ENCODE data around the gene TNFSF13. TPM values are rescaled to one million over a fixed set of nuclear protein-coding genes. Genes with fewer than 3 reads are reported as not detected.

Gene TNFSF13
- total RNA-seq, 1 experiment from 2014 or later = not detected

DNA sequence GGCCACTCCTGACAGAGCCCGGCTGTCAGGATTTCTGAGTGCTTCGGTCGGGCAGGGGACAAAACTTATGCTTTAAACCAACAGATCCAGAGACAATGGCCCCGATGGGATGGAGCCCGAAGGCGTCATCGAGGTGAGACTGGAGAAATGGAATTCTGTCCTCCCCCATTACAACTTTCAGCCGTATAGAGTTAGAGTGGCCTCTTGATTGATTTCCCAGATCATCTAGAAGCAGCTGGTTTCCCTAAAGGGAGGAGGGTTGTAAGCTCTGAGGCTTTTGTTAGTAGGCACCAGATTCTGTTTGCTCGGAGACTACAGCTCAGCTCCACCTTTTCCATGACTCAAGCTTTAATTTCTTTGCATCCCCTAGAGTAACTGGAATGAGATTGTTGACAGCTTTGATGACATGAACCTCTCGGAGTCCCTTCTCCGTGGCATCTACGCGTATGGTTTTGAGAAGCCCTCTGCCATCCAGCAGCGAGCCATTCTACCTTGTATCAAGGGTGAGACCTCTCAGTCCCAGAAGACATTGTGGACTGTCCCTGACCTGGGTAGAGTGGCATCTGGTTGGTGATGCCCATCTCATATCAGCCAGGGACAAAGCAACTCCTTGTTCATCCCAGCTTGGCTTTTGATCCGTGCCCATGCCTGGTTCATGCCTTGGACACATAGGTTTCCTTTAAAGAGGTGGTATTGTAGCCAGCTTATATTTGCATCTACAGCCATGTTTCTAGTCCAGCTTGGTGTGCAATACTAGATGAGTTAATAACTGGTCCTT, 15.8 kb downstream of the TNFSF13 start:
- DNase-seq (ENCODE audit: low read depth) = peak; percentile 44

DNA sequence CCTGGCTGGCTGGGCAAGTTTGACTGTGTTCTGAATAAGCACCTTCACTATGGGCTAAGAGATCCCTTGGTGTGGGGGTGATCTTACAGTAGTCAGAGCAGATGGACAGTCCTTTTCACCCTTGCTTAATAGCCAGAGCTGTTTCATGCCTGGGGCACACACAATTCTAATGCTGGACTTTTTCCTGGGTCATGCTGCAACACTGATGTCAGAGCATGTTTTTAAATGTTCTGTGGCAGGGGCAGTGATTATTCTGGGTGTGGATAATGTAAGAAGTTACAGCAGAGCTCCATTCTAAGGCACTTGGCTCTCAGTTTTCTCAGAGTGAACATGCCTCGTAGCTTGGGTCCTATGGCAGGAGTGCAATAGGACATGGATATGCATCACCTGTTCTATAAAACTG, 16.9 kb downstream of the TNFSF13 start:
- DNase-seq (ENCODE audit: low read depth) = no peak

DNA sequence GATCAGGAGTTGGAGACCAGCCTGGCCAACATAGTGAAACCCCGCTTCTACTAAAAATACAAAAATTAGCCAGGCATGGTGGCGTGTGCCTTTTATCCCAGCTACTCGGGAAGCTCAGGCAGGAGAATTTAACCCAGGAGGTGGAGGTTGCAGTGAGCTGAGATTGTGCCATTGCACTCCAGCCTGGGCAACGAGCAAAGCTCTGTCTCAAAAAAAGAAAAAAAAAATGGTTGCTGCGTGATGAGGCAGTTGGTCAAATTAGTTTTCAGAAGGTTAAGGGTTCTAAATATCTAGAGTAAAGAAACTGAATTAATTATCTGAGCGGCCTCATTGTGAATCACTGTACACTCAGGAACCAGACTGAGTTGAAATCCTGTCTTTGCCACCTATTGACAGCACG, 17.4 kb downstream of the TNFSF13 start:
- DNase-seq (ENCODE audit: low read depth) = no peak

DNA sequence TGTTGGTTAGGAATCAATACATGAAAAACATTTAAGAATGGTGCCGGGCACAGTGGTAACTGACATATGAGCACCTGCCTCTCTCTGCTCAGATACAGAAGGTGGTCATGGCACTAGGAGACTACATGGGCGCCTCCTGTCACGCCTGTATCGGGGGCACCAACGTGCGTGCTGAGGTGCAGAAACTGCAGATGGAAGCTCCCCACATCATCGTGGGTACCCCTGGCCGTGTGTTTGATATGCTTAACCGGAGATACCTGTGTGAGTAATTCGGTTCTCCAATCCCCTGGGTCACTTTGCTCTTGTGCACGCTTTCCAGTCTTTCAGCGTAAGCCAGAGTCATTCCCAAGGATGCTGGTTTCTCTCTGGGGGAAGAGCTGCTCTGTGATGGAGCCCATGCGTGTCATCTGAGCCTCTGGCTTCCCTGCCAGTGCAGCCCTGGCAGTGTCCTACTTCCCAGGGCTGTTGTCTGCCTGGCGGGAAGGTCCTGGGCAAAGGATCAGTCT, 17.9 kb downstream of the TNFSF13 start:
- no peak for DNase-seq (ENCODE audit: low read depth)

DNA sequence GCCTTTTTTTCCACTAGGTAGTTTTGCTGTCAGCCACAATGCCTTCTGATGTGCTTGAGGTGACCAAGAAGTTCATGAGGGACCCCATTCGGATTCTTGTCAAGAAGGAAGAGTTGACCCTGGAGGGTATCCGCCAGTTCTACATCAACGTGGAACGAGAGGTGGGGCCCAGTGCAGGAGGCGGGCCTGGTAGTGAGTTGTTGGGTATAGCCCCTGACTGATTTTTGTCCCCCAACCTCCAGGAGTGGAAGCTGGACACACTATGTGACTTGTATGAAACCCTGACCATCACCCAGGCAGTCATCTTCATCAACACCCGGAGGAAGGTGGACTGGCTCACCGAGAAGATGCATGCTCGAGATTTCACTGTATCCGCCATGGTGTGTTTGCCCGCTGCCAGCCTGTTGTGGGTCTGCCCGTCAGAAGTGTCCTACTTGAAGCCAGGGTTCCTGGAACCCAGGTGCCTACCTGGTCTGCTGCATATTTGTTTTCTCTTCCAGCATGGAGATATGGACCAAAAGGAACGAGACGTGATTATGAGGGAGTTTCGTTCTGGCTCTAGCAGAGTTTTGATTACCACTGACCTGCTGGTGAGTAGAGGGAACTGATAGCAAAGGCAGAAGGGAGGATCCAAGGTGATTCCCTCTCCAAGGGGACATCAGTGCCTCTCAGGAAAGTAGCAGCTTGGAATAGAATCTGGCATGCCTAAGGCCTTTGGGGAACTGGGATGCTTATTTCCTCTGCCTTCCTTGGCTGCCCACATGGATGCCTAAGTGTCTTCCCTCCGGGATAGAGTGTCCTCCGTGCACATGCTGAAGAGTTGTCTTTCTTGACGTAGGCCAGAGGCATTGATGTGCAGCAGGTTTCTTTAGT, 19.0 kb downstream of the TNFSF13 start:
- DNase-seq (ENCODE audit: low read depth) = no peak

DNA sequence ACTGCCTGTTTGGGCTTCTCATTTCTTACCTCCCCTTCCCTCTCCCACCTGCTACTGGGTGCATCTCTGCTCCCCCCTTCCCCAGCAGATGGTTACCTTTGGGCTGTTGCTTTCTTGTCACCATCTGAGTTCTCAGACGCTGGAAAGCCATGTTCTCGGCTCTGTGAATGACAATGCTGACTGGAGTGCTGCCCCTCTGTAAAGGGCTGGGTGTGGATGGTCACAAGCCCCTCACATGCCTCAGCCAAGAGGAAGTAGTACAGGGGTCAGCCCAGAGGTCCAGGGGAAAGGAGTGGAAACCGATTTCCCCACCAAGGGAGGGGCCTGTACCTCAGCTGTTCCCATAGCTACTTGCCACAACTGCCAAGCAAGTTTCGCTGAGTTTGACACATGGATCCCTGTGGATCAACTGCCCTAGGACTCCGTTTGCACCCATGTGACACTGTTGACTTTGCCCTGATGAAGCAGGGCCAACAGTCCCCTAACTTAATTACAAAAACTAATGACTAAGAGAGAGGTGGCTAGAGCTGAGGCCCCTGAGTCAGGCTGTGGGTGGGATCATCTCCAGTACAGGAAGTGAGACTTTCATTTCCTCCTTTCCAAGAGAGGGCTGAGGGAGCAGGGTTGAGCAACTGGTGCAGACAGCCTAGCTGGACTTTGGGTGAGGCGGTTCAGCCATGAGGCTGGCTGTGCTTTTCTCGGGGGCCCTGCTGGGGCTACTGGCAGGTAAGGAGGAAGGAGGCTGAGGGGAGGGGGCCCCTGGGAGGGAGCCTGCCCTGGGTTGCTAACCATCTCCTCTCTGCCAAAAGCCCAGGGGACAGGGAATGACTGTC, 20.7 kb downstream of the TNFSF13 start, which contains the start of gene CD68:
Gene CD68 (plus strand): TSS at position 638 of the 833 bp plus-strand sequence. CDS start 40 bp downstream, at position 678.
- peak; percentile 96 for DNase-seq (ENCODE audit: low read depth)

DNA sequence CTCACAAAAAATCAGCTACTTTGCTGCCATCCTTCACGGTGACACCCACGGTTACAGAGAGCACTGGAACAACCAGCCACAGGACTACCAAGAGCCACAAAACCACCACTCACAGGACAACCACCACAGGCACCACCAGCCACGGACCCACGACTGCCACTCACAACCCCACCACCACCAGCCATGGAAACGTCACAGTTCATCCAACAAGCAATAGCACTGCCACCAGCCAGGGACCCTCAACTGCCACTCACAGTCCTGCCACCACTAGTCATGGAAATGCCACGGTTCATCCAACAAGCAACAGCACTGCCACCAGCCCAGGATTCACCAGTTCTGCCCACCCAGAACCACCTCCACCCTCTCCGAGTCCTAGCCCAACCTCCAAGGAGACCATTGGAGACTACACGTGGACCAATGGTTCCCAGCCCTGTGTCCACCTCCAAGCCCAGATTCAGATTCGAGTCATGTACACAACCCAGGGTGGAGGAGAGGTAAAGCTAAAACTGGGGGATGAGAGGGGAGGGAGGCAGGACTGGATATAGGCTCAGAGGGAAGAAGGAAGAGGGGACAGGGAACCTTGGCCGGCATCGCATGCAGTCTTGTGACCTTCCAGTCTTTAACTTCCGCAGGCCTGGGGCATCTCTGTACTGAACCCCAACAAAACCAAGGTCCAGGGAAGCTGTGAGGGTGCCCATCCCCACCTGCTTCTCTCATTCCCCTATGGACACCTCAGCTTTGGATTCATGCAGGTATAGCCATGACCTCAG, 21.5 kb downstream of the TNFSF13 start:
- DNase-seq (ENCODE audit: low read depth) = no peak

DNA sequence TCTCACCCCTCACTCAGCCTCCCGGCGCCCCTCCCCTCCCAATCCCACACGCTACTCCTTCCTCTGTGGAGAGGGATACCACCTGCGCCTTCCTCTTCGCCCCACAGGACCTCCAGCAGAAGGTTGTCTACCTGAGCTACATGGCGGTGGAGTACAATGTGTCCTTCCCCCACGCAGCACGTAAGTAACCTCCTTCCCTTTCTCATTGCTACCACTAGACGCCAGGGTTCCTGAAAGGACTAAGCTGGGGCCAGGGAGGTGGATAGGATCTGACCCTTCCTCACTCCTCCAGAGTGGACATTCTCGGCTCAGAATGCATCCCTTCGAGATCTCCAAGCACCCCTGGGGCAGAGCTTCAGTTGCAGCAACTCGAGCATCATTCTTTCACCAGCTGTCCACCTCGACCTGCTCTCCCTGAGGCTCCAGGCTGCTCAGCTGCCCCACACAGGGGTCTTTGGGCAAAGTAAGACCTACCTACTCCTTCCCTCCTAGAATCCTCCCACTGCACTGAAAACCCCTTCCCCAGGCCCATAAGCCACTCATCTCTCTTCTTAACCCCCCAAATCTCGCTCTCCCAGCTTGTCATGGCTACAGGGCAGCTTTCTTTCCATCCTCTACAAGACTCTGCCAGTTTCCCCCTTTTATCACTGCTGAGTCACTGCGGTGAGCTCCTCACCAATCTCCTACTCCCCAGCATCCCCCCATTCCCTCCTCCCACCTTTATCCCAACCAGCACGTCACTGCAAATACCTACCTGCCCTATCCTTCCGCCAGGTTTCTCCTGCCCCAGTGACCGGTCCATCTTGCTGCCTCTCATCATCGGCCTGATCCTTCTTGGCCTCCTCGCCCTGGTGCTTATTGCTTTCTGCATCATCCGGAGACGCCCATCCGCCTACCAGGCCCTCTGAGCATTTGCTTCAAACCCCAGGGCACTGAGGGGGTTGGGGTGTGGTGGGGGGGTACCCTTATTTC, 22.3 kb downstream of the TNFSF13 start:
- DNase-seq (ENCODE audit: low read depth) = no peak

DNA sequence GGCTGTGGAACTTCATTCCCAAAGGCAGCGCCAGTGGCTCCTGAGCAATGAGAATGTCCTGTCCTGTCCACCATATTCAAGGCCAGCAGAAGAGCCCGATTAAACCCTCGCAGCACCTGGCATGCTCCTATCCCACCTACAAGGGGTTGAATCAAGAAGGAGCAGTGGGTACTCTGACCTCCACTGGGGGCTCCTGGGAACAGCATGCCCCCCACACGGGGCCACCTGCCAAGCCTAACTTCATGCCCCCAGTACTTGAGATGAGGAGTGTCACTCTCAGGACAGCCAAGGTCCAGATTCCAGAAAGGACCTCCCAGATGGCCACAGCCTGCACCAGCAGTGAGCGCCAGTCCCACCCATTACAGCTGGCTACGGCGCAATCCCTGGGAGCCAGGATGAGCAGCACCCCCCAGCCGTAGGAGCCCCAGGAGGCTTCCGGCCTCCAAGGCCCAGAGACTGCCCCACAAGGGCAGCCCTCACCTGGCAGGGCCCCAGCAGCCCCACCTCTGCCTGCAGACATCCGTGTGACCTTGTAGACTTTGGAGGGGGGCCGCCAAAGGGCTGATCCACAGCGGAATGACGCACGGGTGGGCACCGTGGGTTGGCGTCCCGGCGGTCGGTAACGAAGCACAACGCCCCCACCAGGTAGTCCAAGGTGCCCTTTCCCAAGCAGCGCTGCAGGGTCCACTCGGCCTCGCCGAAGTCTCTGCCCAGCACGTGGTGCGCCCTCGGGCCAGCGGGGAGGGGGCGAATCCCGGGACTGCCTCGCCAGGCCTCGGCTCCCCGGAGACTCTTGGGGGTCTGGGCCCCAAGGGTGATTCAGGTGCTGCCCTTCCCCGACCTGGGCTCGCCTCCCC, 24.1 kb downstream of the TNFSF13 start:
- no peak for DNase-seq (ENCODE audit: low read depth)

DNA sequence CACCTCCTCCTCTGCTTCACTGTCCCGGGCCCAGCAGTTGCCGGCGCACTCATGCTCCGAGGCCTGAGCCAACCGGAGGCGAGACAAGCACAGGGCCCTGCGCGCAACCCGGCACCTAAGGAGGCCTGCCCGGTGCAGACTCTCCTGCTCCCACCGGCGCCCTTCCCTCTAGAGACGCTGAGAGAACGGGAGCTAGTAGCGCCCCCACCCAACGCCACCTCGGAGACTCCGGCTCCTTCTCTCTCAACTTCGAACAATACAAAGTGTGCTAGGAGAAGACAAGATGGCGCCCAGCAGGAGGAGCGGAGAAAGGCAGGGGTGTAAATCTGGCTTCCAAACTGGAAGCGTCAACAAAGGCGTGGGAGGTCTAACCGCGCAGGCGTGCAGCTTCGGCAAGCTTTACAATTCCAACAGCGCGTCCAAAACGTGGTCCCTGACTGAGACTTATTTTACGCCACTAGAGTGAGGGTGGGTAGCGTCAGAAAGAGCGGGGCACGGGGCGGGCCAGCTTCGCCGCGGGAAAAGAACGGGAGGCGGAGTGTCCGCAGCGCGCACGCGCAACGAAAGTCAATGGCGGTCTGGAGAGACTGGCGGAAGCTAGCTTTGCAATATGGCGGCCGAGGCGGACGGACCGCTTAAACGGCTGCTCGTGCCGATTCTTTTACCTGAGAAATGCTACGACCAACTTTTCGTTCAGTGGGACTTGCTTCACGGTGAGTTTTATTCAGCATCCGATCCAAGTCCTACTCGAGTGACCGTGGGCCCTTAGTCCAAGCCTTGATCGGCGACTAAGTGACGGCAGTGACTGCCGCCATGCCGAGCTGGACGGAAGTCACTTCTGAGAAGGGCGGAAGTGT, 24.9 kb downstream of the TNFSF13 start, which contains the start of gene MPDU1:
Gene MPDU1 (plus strand): TSS at position 600 of the 857 bp plus-strand sequence. CDS start 11 bp downstream, at position 611.
- peak; percentile 98 for DNase-seq (ENCODE audit: low read depth)

DNA sequence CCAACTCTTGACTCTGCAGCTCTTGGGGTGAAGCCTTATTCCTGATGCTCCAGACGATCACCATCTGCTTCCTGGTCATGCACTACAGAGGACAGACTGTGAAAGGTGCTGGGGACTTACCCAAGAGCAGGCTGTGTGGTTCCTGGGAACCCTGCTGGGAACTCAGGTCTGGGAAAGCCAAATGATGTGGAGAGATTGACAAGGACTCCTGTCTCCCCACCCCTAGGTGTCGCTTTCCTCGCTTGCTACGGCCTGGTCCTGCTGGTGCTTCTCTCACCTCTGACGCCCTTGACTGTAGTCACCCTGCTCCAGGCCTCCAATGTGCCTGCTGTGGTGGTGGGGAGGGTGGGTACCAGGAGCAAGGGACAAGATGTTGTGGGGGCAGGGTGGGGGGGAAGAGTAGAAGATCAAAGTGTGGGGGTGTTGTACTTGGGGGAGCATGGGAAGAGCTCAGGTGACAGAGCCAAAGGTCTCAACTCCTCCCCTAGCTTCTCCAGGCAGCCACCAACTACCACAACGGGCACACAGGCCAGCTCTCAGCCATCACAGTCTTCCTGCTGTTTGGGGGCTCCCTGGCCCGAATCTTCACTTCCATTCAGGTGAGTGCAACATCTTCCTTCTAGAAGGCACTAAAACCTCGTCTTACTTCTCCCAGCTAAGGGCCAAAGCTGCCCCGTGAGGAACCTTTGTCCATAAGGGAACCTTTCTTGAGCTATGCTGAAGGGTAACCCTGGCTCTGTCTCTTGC, 28.3 kb downstream of the TNFSF13 start:
- DNase-seq (ENCODE audit: low read depth) = peak; percentile 72

DNA sequence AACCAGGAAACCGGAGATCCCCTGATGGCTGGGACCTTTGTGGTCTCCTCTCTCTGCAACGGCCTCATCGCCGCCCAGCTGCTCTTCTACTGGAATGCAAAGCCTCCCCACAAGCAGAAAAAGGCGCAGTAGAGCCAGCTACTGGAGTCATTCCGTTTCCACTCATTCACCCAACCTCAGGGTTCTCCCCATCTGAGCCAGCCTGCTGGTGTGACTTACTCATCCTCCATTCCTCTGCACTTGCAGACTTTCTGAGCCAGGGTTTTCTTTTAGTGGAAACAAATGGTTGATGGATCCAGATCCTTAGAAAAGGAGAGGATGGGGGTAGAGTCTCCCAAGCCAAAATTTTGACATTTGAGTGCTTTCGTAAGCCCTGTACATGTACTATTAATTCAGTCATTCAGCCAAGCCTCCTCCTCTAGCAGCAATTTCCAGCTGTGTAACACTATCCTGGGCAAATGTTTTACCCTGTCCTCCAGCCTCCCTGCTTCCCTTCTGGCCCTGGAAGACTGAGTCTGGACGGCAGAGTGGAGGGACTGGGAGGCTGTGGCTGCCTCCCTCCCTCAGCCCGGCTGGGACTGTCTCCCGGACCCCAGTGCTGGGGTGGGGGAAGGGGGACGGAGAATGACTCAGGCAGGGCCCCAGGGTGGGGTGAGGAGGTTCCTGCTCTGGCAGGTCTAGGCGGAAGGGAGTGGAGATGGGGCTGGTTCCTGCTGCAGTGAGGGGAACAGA, 29.0 kb downstream of the TNFSF13 start:
- peak; percentile 98 for DNase-seq (ENCODE audit: low read depth)

DNA sequence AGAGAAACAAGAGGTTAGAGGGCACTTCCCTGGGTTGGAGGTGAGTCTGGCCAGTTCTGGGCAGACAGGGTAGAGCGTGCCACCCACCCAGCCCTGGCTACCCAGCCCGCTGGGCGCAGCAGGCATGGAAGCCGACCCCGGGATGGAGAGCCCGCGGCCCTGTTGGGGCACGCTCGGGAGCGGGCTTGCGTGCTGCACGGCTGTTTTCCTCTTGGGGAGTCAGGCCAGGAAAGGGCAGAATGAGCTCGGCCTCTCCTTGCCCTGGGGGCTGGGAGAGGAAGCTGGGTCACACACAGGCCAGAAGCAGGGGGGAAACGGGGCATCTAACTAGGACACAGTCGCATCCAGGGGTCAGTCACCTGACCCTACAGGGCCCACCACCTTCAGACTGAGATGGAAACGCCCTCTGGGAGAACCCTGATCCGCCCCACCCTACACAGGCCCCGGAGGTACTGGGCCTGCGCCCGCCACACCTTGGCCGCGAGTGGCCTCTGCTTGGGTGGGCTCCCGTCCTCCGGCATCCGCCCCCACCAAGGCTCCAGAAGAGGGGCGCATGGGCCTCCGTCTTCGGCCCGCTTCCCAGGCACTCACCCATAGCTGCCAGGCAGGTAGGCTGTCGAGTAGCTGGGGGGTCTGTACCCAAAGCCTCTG, 30.1 kb downstream of the TNFSF13 start:
- DNase-seq (ENCODE audit: low read depth) = no peak

DNA sequence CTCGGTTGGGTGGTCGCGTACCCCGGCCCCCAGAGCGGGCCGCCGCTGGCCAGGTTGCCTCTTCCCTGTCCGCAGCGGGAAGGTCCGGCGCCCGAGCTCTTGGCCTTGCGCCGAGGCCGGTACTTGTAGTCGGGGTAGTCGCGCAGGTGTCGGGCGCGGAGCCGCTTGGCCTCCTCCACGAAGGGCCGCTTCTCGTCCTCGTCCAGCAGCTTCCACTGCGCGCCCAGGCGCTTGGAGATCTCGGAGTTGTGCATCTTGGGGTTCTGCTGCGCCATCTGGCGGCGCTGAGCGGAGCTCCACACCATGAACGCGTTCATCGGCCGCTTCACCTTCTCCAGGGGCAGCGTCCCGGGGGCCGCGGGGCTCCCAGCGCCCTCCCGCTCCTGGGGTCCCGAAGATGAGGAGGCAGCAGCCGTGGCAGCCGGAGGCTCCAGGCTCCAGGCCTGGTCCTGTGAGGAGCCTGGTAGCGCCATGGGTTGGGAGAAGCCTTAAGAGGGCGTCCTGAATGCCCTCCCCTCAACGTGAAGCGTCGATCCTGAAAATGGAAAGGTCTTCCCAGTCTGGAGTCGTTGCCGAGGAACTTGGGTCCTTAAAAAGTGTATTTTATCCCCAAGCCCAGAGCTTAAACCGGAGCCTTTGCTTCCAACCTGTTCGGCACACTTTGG, 30.8 kb downstream of the TNFSF13 start:
- DNase-seq (ENCODE audit: low read depth) = peak; percentile 82
